IMR-90 (cell line): Measurements from ENCODE around the gene PMS2. TPM values are rescaled to one million over a fixed set of nuclear protein-coding genes. Genes with fewer than 3 reads are reported as not detected.

Experiments used
- ATAC-seq: fragments of 200-7000 bp; cut with Tn5 transposase; 2 replicates; pipeline ENCODE4 v1.9.1; 2020; ENCODE audit warnings: low read depth, mild to moderate bottlenecking, moderate library complexity
- BruUV-seq: library from RNA; stranded (reverse); fragments of 400-500 nt; replicated peaks from 2 replicates; lab custom pipeline; 2021; lab: Mats Ljungman, UMichigan
- CTCF ChIA-PET: fragments of 300-600 bp; formaldehyde crosslinking; extraction: SDS; loops from one replicate; lab custom pipeline; 2021; ENCODE audit warnings: antibody characterized with exemption; lab: Yijun Ruan, JAX
- POLR2A ChIA-PET: fragments of 300-600 bp; sonication (Branson Sonifier 250); formaldehyde crosslinking; loops from one replicate; lab custom pipeline; 2022; ENCODE audit warnings: antibody characterized with exemption; ENCODE audit not compliant: unreplicated experiment; lab: Charles Lee
- DNase-seq: peaks from one replicate; pipeline ENCODE4 v3.0.0; 2013
- H2AFZ ChIP-seq: replicated peaks from 2 replicates; pipeline ENCODE3; 2013; ENCODE audit warnings: low read length, mild to moderate bottlenecking; ENCODE audit not compliant: poor library complexity
- H2AK5ac ChIP-seq: 2 replicates; pipeline ENCODE4 v1.6.1; 2013; ENCODE audit warnings: low read depth, low read length, inconsistent platforms
- H2AK9ac ChIP-seq: replicated peaks from 2 replicates; pipeline ENCODE3; 2013; ENCODE audit warnings: mild to moderate bottlenecking, low read depth, low read length, moderate library complexity; ENCODE audit not compliant: poor library complexity
- H2BK120ac ChIP-seq: 2 replicates; pipeline ENCODE4 v1.6.1; 2013; ENCODE audit warnings: low read depth, low read length, inconsistent platforms
- H2BK15ac ChIP-seq: 3 replicates; pipeline ENCODE4 v1.6.1; 2013; ENCODE audit warnings: low read depth, low read length, inconsistent platforms
- H2BK20ac ChIP-seq: 2 replicates; pipeline ENCODE4 v1.6.1; 2013; ENCODE audit warnings: low read depth, mild to moderate bottlenecking, inconsistent platforms, low read length, moderate library complexity
- H2BK5ac ChIP-seq: 2 replicates; pipeline ENCODE4 v1.6.1; 2013; ENCODE audit warnings: mild to moderate bottlenecking, low read depth, low read length, inconsistent platforms; ENCODE audit not compliant: poor library complexity, severe bottlenecking
- H3K14ac ChIP-seq: replicated peaks from 2 replicates; pipeline ENCODE4 v1.6.1; 2013; ENCODE audit warnings: low read depth, low read length, inconsistent platforms
- H3K18ac ChIP-seq: 2 replicates; pipeline ENCODE4 v1.6.1; 2013; ENCODE audit warnings: low read depth, low read length, control low read depth
- H3K23ac ChIP-seq: 2 replicates; pipeline ENCODE4 v1.6.1; 2013; ENCODE audit warnings: low read depth, low read length, inconsistent platforms
- H3K27ac ChIP-seq: 2 replicates; pipeline ENCODE4 v1.5.1; 2013; ENCODE audit warnings: mild to moderate bottlenecking, control low read depth, low read length; ENCODE audit not compliant: insufficient read depth
- H3K27me3 ChIP-seq: 2 replicates; pipeline ENCODE4 v1.6.1; 2013; ENCODE audit warnings: low read length; ENCODE audit not compliant: control insufficient read depth, insufficient read depth
- H3K36me3 ChIP-seq: 2 replicates; pipeline ENCODE4 v1.6.1; 2013; ENCODE audit warnings: low read length, mixed read lengths; ENCODE audit not compliant: control insufficient read depth, insufficient read depth
- H3K4ac ChIP-seq: 2 replicates; pipeline ENCODE4 v1.6.1; 2013; ENCODE audit warnings: low read depth, low read length, inconsistent platforms
- H3K4me1 ChIP-seq: 2 replicates; pipeline ENCODE4 v1.6.1; 2013; ENCODE audit warnings: low read length, mixed read lengths; ENCODE audit not compliant: control insufficient read depth, insufficient read depth
- H3K4me2 ChIP-seq: 2 replicates; pipeline ENCODE4 v1.6.1; 2013; ENCODE audit warnings: low read depth, mild to moderate bottlenecking, control low read depth, low read length, moderate library complexity
- H3K4me3 ChIP-seq: 2 replicates; pipeline ENCODE4 v1.5.1; 2013; ENCODE audit warnings: low read depth, mild to moderate bottlenecking, control low read depth, low read length, moderate library complexity; ENCODE audit not compliant: insufficient read depth
- H3K56ac ChIP-seq: 2 replicates; pipeline ENCODE4 v1.6.1; 2013; ENCODE audit warnings: low read length, inconsistent platforms; ENCODE audit not compliant: insufficient read depth; ENCODE audit errors: extremely low read depth
- H3K79me1 ChIP-seq, 2 experiments: 2 replicates each; pipeline ENCODE4 v1.6.1; 2013; ENCODE audit warnings: low read length in 2 of 2, inconsistent platforms in 1 of 2, low read depth in 1 of 2
- H3K9ac ChIP-seq: 2 replicates; pipeline ENCODE4 v1.6.1; 2013; ENCODE audit warnings: low read depth, low read length, control low read depth
- H3K9me1 ChIP-seq: 2 replicates; pipeline ENCODE4 v1.6.1; 2013; ENCODE audit warnings: low read length, inconsistent platforms; ENCODE audit not compliant: insufficient read depth
- H3K9me3 ChIP-seq: 2 replicates; pipeline ENCODE4 v1.6.1; 2013; ENCODE audit warnings: low read length; ENCODE audit not compliant: control insufficient read depth, insufficient read depth
- H4K20me1 ChIP-seq: 2 replicates; pipeline ENCODE4 v1.6.1; 2013; ENCODE audit warnings: low read length, inconsistent platforms; ENCODE audit not compliant: insufficient read depth
- H4K5ac ChIP-seq: 2 replicates; pipeline ENCODE4 v1.6.1; 2013; ENCODE audit warnings: mild to moderate bottlenecking, low read depth, low read length, control low read depth
- H4K8ac ChIP-seq, 2 experiments: 2 replicates each; pipeline ENCODE4 v1.6.1; 2013; ENCODE audit warnings: low read depth in 2 of 2, low read length in 2 of 2, control low read depth in 1 of 2, inconsistent platforms in 1 of 2
- H4K91ac ChIP-seq: 2 replicates; pipeline ENCODE4 v1.6.1; 2013; ENCODE audit warnings: low read depth, low read length, inconsistent platforms; ENCODE audit not compliant: insufficient read depth
- BHLHE40 ChIP-seq: fragments of 150-350 bp; IDR thresholded peaks from 2 replicates; pipeline ENCODE4 v1.6.1; 2016; ENCODE audit warnings: mild to moderate bottlenecking, low read depth, low read length
- FOS ChIP-seq: fragments of 150-350 bp; IDR thresholded peaks from 2 replicates; pipeline ENCODE4 v1.6.1; 2016; ENCODE audit warnings: low read depth, low read length
- MAZ ChIP-seq: IDR thresholded peaks from 2 replicates; pipeline ENCODE4 v1.6.1; 2012; ENCODE audit warnings: low read depth, mild to moderate bottlenecking, low read length, improper control_type of control experiment, moderate library complexity, borderline replicate concordance
- WGBS, 2 experiments: methylation state at CpG; one replicate each; pipeline versions ENCODE4 v1.1.5 to v1.1.7; 2013; ENCODE audit warnings: missing lambda C conversion rate in 2 of 2; ENCODE audit not compliant: insufficient read length in 1 of 2; ENCODE audit errors: extremely low coverage in 2 of 2; 5-methylcytosine and 5-hydroxymethylcytosine counted together
- dilution Hi-C: fragments of 300-500 bp; cut with HindIII; formaldehyde crosslinking; loops from one replicate; pipeline ENCODE4 v1.14.3; 2018; ENCODE audit warnings: low sequenced_read_pairs; ENCODE audit not compliant: unreplicated experiment
- in situ Hi-C: fragments of 300-500 bp; cut with MboI; formaldehyde crosslinking; loops from 3 replicates; pipeline ENCODE4 v1.14.3; 2019; ENCODE audit warnings: low sequenced_read_pairs, inconsistent platforms, mixed read lengths
- intact Hi-C: fragments of 100-400 bp; cut with micrococcal nuclease; formaldehyde crosslinking; loops from 2 replicates; pipeline ENCODE4 v1.10.0; 2022
- polyA plus RNA-seq, 3 experiments: library from polyadenylated mRNA; depleted of rRNA; stranded (reverse); fragments of >200 nt; gene quantifications; 2 replicates each; pipeline ENCODE4 v1.2.3, GENCODE V29; 2012; ENCODE audit warnings: low replicate concordance in 1 of 3
- total RNA-seq: library from RNA; depleted of rRNA; stranded (reverse); fragments of >200 nt; gene quantifications from 2 replicates; pipeline ENCODE4 v1.2.3, GENCODE V29; 2012
- TF ChIP-seq, protein P1 (sequence below): fragments of 150-350 bp; IDR thresholded peaks from 2 replicates; pipeline ENCODE4 v1.6.1; 2016; ENCODE audit warnings: low read depth, mild to moderate bottlenecking, low read length, moderate library complexity, borderline replicate concordance

The PMS2 gene
- total and polyA plus RNA-seq, 2 of the 4 experiments (the other 2 are of a cell fraction) = 6.8 to 14.3 TPM

DNA sequence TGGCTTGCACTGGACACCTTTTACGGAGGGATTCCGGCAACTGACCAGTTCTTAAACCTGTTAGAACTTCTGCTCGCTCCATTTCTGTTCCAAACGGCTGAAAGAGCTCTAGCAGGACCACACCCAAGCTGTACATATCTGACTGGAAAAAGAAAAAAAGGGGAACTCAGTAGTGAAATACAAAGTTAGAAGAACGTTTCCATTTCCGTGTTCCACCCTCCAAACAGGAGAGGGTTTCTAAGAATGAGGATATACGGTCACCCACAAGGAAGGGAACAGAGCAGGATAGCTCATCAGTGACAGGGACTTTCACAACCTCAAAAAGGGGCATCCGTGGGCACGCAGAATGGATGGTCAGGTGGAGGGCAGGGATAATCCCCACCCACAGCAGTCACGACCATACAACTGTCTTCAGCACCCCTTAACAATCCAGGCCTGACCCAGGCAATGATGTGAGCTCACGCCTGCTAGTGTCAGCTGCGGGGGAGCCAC lies 18.0 kb upstream of the PMS2 start:
- Histone ChIP-seq H2BK120ac (no peak overlapping the region), H3K4me3 (no peak overlapping the region), H2AK5ac (no peak overlapping the region), H3K14ac (no peak overlapping the region), H4K91ac (no peak overlapping the region), H3K4ac (no peak overlapping the region), H4K20me1 (no peaks in the 10 kb centered on the region; the same call in 1 of the 2 replicates), H2BK5ac (no peak overlapping the region), H4K5ac (no peak overlapping the region), H3K27me3 (no peaks in the 10 kb centered on the region), H3K56ac (no peak overlapping the region), H3K4me2 (no peak overlapping the region), H3K4me1 (no peaks in the 10 kb centered on the region), H3K36me3 (peaks cover 68% of the 10 kb centered on the region), H3K9me1 (0 out of 2 replicates have a peak, but pooled peaks cover 6% of the 10 kb centered on the region), H3K9ac (no peak overlapping the region), H2AFZ (no peak overlapping the region), H2AK9ac (no peak overlapping the region), H2BK15ac (no peak overlapping the region), H4K8ac (no peak overlapping the region), H3K23ac (no peak overlapping the region), H2BK20ac (no peak overlapping the region), H3K18ac (no peak overlapping the region), H3K9me3 (no peaks in the 10 kb centered on the region), H3K27ac (no peak overlapping the region), H3K79me1 (peaks cover 14 to 37% of the 10 kb centered on the region in 2 experiments; a peak in 3 of 4 replicates)
- WGBS, 2 experiments = 94% methylated on average over 2 of the region's 12 CpGs; no CpG with 5 or more reads in 1 of the 2 experiments
- intact Hi-C loops = no loop called here
- BruUV-seq = no TSS peak
- TF ChIP-seq, protein P1, sequence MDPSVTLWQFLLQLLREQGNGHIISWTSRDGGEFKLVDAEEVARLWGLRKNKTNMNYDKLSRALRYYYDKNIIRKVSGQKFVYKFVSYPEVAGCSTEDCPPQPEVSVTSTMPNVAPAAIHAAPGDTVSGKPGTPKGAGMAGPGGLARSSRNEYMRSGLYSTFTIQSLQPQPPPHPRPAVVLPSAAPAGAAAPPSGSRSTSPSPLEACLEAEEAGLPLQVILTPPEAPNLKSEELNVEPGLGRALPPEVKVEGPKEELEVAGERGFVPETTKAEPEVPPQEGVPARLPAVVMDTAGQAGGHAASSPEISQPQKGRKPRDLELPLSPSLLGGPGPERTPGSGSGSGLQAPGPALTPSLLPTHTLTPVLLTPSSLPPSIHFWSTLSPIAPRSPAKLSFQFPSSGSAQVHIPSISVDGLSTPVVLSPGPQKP = no peak
- TF ChIP-seq BHLHE40 (no peak), FOS (no peak), MAZ (no peak)
- no peak for DNase-seq
- in situ Hi-C loops = no loop called here
- POLR2A ChIA-PET = no interaction called here
- ATAC-seq = no peak
- dilution Hi-C loops = no loop called here
- CTCF ChIA-PET = interaction anchor here (1.1 kb wide), 2 partner anchors 12 to 30 kb away, joined by 3 to 4 read pairs; no protein-coding TSS in a partner anchor
